KMS-11 (cell line): Measurements from ENCODE around the gene PSMD4.

ENCODE experiments used
- H2AFZ ChIP-seq: fragments of 200-600 bp; sonication (generic); 2 replicates; pipeline ENCODE4 v1.6.1; 2016; ENCODE audit warnings: antibody characterized with exemption, mixed run types, low read depth
- H3K27ac ChIP-seq: fragments of 200-600 bp; sonication (generic); 2 replicates; pipeline ENCODE4 v1.6.1; 2016; ENCODE audit warnings: mild to moderate bottlenecking, mixed run types
- H3K27me3 ChIP-seq: fragments of 200-600 bp; sonication (generic); 2 replicates; pipeline ENCODE4 v1.6.1; 2017; ENCODE audit warnings: mild to moderate bottlenecking, low read depth, mixed run types, moderate library complexity; ENCODE audit not compliant: insufficient read depth
- H3K36me3 ChIP-seq: fragments of 200-600 bp; sonication (generic); 2 replicates; pipeline ENCODE4 v1.6.1; 2017; ENCODE audit warnings: mild to moderate bottlenecking, mixed run types; ENCODE audit not compliant: insufficient read depth
- H3K4me1 ChIP-seq: fragments of 200-600 bp; sonication (generic); 2 replicates; pipeline ENCODE4 v1.6.1; 2016; ENCODE audit warnings: mild to moderate bottlenecking, low read depth, mixed run types; ENCODE audit not compliant: poor library complexity, severe bottlenecking
- H3K4me2 ChIP-seq: fragments of 200-600 bp; sonication (generic); 2 replicates; pipeline ENCODE4 v1.7.0; 2016; ENCODE audit warnings: mild to moderate bottlenecking, mixed run types
- H3K4me3 ChIP-seq: fragments of 200-600 bp; sonication (generic); IDR thresholded peaks from 2 replicates; pipeline ENCODE4 v1.6.1; 2017; ENCODE audit warnings: low read depth, low read length, mixed read lengths; ENCODE audit not compliant: insufficient read depth
- H3K79me2 ChIP-seq: fragments of 200-600 bp; sonication (generic); 2 replicates; pipeline ENCODE4 v1.6.1; 2016; ENCODE audit warnings: low read depth, mixed run types; ENCODE audit not compliant: insufficient read depth
- H3K9ac ChIP-seq: fragments of 200-600 bp; sonication (generic); 2 replicates; pipeline ENCODE4 v1.6.1; 2016; ENCODE audit warnings: mild to moderate bottlenecking, mixed run types
- H4K20me1 ChIP-seq: fragments of 200-600 bp; sonication (generic); 2 replicates; pipeline ENCODE4 v1.6.1; 2016; ENCODE audit warnings: mild to moderate bottlenecking, mixed run types; ENCODE audit not compliant: insufficient read depth
- CTCF ChIP-seq: fragments of 200-600 bp; sonication (generic); conservative IDR thresholded peaks from 2 replicates; pipeline ENCODE4 v1.6.1; 2017; ENCODE audit warnings: low read depth, mild to moderate bottlenecking, antibody characterized with exemption, low read length, moderate library complexity, mixed read lengths

The PSMD4 gene

GRCh38 chr1:151311589-151312331 is 57.2 kb downstream of the PSMD4 start:
- H3K4me3 ChIP-seq = no peak overlapping the region
- peaks cover 7% of the 10 kb centered on the region for H3K4me1 ChIP-seq
- H3K27ac ChIP-seq = no peak overlapping the region
- H3K4me2 ChIP-seq = no peak overlapping the region
- no peak overlapping the region for H2AFZ ChIP-seq
- no peaks in the 10 kb centered on the region for H3K27me3 ChIP-seq
- H3K79me2 ChIP-seq = no peaks in the 10 kb centered on the region
- no peak for TF ChIP-seq CTCF
- peaks cover 19% of the 10 kb centered on the region; the same call in 1 of the 2 replicates for H3K36me3 ChIP-seq
- H3K9ac ChIP-seq = no peak overlapping the region
- no peaks in the 10 kb centered on the region for H4K20me1 ChIP-seq

GRCh38 chr1:151312411-151312810 is 57.9 kb downstream of the PSMD4 start:
- H3K4me3 ChIP-seq = no peak overlapping the region
- H3K79me2 ChIP-seq = peaks cover 2% of the 10 kb centered on the region; the same call in 1 of the 2 replicates
- H3K9ac ChIP-seq = no peak overlapping the region

GRCh38 chr1:151312826-151313225 is 58.3 kb downstream of the PSMD4 start:
- Histone ChIP-seq H2AFZ (no peak overlapping the region), H3K4me3 (no peak overlapping the region), H3K36me3 (peaks cover 10% of the 10 kb centered on the region; the same call in 1 of the 2 replicates), H3K79me2 (peaks cover 6% of the 10 kb centered on the region; the same call in 1 of the 2 replicates), H3K4me2 (no peak overlapping the region), H3K27me3 (no peaks in the 10 kb centered on the region), H3K9ac (no peak overlapping the region), H4K20me1 (no peaks in the 10 kb centered on the region), H3K27ac (no peak overlapping the region), H3K4me1 (peaks cover 7% of the 10 kb centered on the region)
- TF ChIP-seq CTCF = no peak

More at GRCh38 chr1:151312411-151312810, 57.9 kb downstream of the PSMD4 start:
- no peaks in the 10 kb centered on the region for H3K27me3 ChIP-seq
- TF ChIP-seq CTCF = no peak
- H3K4me2 ChIP-seq = no peak overlapping the region
- peaks cover 13% of the 10 kb centered on the region; the same call in 1 of the 2 replicates for H3K36me3 ChIP-seq
- H3K27ac ChIP-seq = no peak overlapping the region
- H2AFZ ChIP-seq = no peak overlapping the region
- H4K20me1 ChIP-seq = no peaks in the 10 kb centered on the region
- peaks cover 7% of the 10 kb centered on the region for H3K4me1 ChIP-seq

- peaks cover 10% of the 10 kb centered on the region; the same call in 1 of the 2 replicates for H3K36me3 ChIP-seq
- no peak overlapping the region for H3K9ac ChIP-seq
- no peaks in the 10 kb centered on the region for H3K27me3 ChIP-seq
- H4K20me1 ChIP-seq = no peaks in the 10 kb centered on the region
- peaks cover 7% of the 10 kb centered on the region for H3K4me1 ChIP-seq
- no peak overlapping the region for H3K4me2 ChIP-seq
- no peak overlapping the region for H2AFZ ChIP-seq
- peaks cover 7% of the 10 kb centered on the region; the same call in 1 of the 2 replicates for H3K79me2 ChIP-seq
- TF ChIP-seq CTCF = no peak
- no peak overlapping the region for H3K27ac ChIP-seq
- H3K4me3 ChIP-seq = no peak overlapping the region
Observed at GRCh38 chr1:151313501-151313900, 59.0 kb downstream of the PSMD4 start.
